Measurements from ENCODE around the gene WDR88. TPM values are rescaled to one million over a fixed set of nuclear protein-coding genes. Genes with fewer than 3 reads are reported as not detected.

WDR88 gene
- polyA plus RNA-seq, 1 donor (not counting 4 experiments of a cell fraction or from before 2014, with no cell fraction given): not detected

GRCh38 chr19:33098055-33098534, 33.8 kb upstream of the WDR88 start:
- Histone ChIP-seq H3K9ac (ENCODE audit: control insufficient read depth, extremely low read depth, insufficient read depth, low read length) (no peak overlapping the region), H3K27me3 (ENCODE audit: control insufficient read depth, extremely low read depth, insufficient read depth, low read length) (no peaks in the 10 kb centered on the region), H3K9me1 (ENCODE audit: control insufficient read depth, extremely low read depth, insufficient read depth, low read length) (no peaks in the 10 kb centered on the region), H2AFZ (ENCODE audit: control insufficient read depth, low read length) (no peak overlapping the region), H3K27ac (ENCODE audit: control insufficient read depth, insufficient read depth, low read length) (no peak overlapping the region), H3K36me3 (ENCODE audit: control insufficient read depth in 2 of 2, extremely low read depth in 1 of 2, insufficient read depth in 2 of 2, low read length in 2 of 2) (peaks cover 13 to 48% of the 10 kb centered on the region in 2 experiments), H3K4me2 (ENCODE audit: control insufficient read depth, extremely low read depth, insufficient read depth, low read depth, low read length) (no peak overlapping the region), H3K9me3 (ENCODE audit: control insufficient read depth, low read depth, low read length) (no peaks in the 10 kb centered on the region), H3K79me2 (ENCODE audit: control insufficient read depth, insufficient read depth, low read length) (no peaks in the 10 kb centered on the region), H3K4me3 (ENCODE audit: control insufficient read depth in 2 of 3, extremely low read depth in 1 of 3, insufficient read depth in 2 of 3, low read depth in 1 of 3, low read length in 3 of 3) (no peak overlapping the region), H4K20me1 (ENCODE audit: control insufficient read depth, extremely low read depth, insufficient read depth, low read length) (no peaks in the 10 kb centered on the region), H3K4me1 (ENCODE audit: control insufficient read depth, extremely low read depth, insufficient read depth, low read length) (peaks cover 14% of the 10 kb centered on the region)
- no peak for DNase-seq (ENCODE audit: low read depth, low spot score)
- dilution Hi-C loops (cut with MboI; ENCODE audit: extremely low pct_ligation_motif_present, low sequenced_read_pairs): no loop called here
- TF ChIP-seq EZH2 (IDR thresholded peaks at IDR 0.05; ENCODE audit: low read length) (no peak), CTCF (optimal IDR thresholded peaks at IDR 0.05 in 1 of 3, IDR thresholded peaks at IDR 0.05 in 1 of 3, conservative IDR thresholded peaks at IDR 0.05 in 1 of 3; ENCODE audit: extremely low read depth in 1 of 3, insufficient read depth in 2 of 3, low read length in 3 of 3) (no peak)
- no peak for FAIRE-seq

- H3K79me2 ChIP-seq (ENCODE audit: control insufficient read depth, insufficient read depth, low read length): no peaks in the 10 kb centered on the region
- dilution Hi-C loops (cut with MboI; ENCODE audit: extremely low pct_ligation_motif_present, low sequenced_read_pairs): no loop called here
- no peak for DNase-seq (ENCODE audit: low read depth, low spot score)
- no peak overlapping the region for H2AFZ ChIP-seq (ENCODE audit: control insufficient read depth, low read length)
- no peak overlapping the region for H3K4me2 ChIP-seq (ENCODE audit: control insufficient read depth, extremely low read depth, insufficient read depth, low read depth, low read length)
- no peak overlapping the region for H3K9ac ChIP-seq (ENCODE audit: control insufficient read depth, extremely low read depth, insufficient read depth, low read length)
- H3K4me1 ChIP-seq (ENCODE audit: control insufficient read depth, extremely low read depth, insufficient read depth, low read length): peaks cover 5% of the 10 kb centered on the region
- no peak for FAIRE-seq
- H3K9me1 ChIP-seq (ENCODE audit: control insufficient read depth, extremely low read depth, insufficient read depth, low read length): no peaks in the 10 kb centered on the region
- H4K20me1 ChIP-seq (ENCODE audit: control insufficient read depth, extremely low read depth, insufficient read depth, low read length): no peaks in the 10 kb centered on the region
- TF ChIP-seq EZH2 (IDR thresholded peaks at IDR 0.05; ENCODE audit: low read length) (no peak), CTCF (optimal IDR thresholded peaks at IDR 0.05 in 1 of 3, IDR thresholded peaks at IDR 0.05 in 1 of 3, conservative IDR thresholded peaks at IDR 0.05 in 1 of 3; ENCODE audit: extremely low read depth in 1 of 3, insufficient read depth in 2 of 3, low read length in 3 of 3) (no peak)
- no peak overlapping the region for H3K4me3 ChIP-seq (ENCODE audit: control insufficient read depth in 2 of 3, extremely low read depth in 1 of 3, insufficient read depth in 2 of 3, low read depth in 1 of 3, low read length in 3 of 3)
- H3K27me3 ChIP-seq (ENCODE audit: control insufficient read depth, extremely low read depth, insufficient read depth, low read length): no peaks in the 10 kb centered on the region
- no peak overlapping the region for H3K27ac ChIP-seq (ENCODE audit: control insufficient read depth, insufficient read depth, low read length)
- H3K9me3 ChIP-seq (ENCODE audit: control insufficient read depth, low read depth, low read length): no peaks in the 10 kb centered on the region
- peaks cover 10 to 29% of the 10 kb centered on the region in 2 experiments for H3K36me3 ChIP-seq (ENCODE audit: control insufficient read depth in 2 of 2, extremely low read depth in 1 of 2, insufficient read depth in 2 of 2, low read length in 2 of 2)
These were observed 30.8 kb upstream of the WDR88 start for GRCh38 chr19:33100894-33101644.

Measured in keratinocyte (primary cell).